ENCODE results near the gene MAP2.

DNA sequence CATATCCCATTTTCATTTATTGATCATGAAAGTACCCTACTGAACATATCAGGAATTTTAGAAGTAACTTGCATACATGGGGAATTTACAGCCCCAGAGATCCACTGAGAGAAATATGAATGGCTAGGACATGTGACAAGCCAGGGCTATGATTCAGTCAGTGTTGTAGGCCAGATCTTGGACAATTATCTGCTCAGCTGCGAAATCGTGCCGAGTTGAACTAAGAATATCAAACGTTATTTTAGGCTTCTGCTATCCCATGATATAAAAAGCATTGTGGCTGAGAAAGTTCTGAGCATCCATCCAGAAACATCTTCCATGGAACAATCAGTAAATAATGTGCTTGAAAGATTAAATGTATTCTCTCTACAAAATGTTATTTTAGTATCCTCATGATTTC, 262.1 kb downstream of the MAP2 start:
- TF ChIP-seq, protein P1, sequence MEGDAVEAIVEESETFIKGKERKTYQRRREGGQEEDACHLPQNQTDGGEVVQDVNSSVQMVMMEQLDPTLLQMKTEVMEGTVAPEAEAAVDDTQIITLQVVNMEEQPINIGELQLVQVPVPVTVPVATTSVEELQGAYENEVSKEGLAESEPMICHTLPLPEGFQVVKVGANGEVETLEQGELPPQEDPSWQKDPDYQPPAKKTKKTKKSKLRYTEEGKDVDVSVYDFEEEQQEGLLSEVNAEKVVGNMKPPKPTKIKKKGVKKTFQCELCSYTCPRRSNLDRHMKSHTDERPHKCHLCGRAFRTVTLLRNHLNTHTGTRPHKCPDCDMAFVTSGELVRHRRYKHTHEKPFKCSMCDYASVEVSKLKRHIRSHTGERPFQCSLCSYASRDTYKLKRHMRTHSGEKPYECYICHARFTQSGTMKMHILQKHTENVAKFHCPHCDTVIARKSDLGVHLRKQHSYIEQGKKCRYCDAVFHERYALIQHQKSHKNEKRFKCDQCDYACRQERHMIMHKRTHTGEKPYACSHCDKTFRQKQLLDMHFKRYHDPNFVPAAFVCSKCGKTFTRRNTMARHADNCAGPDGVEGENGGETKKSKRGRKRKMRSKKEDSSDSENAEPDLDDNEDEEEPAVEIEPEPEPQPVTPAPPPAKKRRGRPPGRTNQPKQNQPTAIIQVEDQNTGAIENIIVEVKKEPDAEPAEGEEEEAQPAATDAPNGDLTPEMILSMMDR (IDR thresholded peaks at IDR 0.05) = no peak
- no peak for TF ChIP-seq POLR2A (IDR thresholded peaks at IDR 0.05)
